ENCODE results near the gene DMD. TPM values are rescaled to one million over a fixed set of nuclear protein-coding genes. Genes with fewer than 3 reads are reported as not detected.
"Not testable (repeated sequence)": the region's sequence is repeated elsewhere in the genome, so short reads cannot be mapped to it uniquely, and the experiment has no call there.

The DMD gene
- total RNA-seq, 1 donor from 2014 or later, result 4.0 TPM

- no peak for DNase-seq (ENCODE audit: low read depth)
Measured at GRCh38 chrX:31540313-31540712, 1671.0 kb downstream of the DMD start.

GRCh38 chrX:31527455-31528126 lies 1683.8 kb downstream of the DMD start:
- no peak for DNase-seq (ENCODE audit: low read depth)

GRCh38 chrX:31523884-31524536 lies 1687.3 kb downstream of the DMD start:
- DNase-seq (ENCODE audit: low read depth), result no peak

- no peak for DNase-seq (ENCODE audit: low read depth)
Measured at GRCh38 chrX:31522760-31523159, 1688.6 kb downstream of the DMD start.

GRCh38 chrX:31521941-31522340 lies 1689.4 kb downstream of the DMD start:
- DNase-seq (ENCODE audit: low read depth), result no peak

- no peak for DNase-seq (ENCODE audit: low read depth)
Measured at GRCh38 chrX:31516527-31516926, 1694.8 kb downstream of the DMD start.

GRCh38 chrX:31508338-31508737 lies 1703.0 kb downstream of the DMD start:
- peak; percentile 56 for DNase-seq (ENCODE audit: low read depth)

- no peak for DNase-seq (ENCODE audit: low read depth)
Measured at GRCh38 chrX:31506928-31507327, 1704.4 kb downstream of the DMD start.

GRCh38 chrX:31506360-31506759 lies 1705.0 kb downstream of the DMD start:
- DNase-seq (ENCODE audit: low read depth), result no peak

GRCh38 chrX:31500921-31501320 lies 1710.4 kb downstream of the DMD start:
- DNase-seq (ENCODE audit: low read depth), result peak; percentile 34

GRCh38 chrX:31499109-31499508 lies 1712.2 kb downstream of the DMD start:
- peak; percentile 75 for DNase-seq (ENCODE audit: low read depth)

- DNase-seq (ENCODE audit: low read depth), result peak; percentile 21
Measured at GRCh38 chrX:31497086-31497485, 1714.3 kb downstream of the DMD start.

- DNase-seq (ENCODE audit: low read depth), result no peak
Measured at GRCh38 chrX:31487951-31488350, 1723.4 kb downstream of the DMD start.

GRCh38 chrX:31483336-31483735 lies 1728.0 kb downstream of the DMD start:
- DNase-seq (ENCODE audit: low read depth), result no peak

GRCh38 chrX:31480696-31481095 lies 1730.7 kb downstream of the DMD start:
- no peak for DNase-seq (ENCODE audit: low read depth)

GRCh38 chrX:31471229-31471628 lies 1740.1 kb downstream of the DMD start:
- no peak for DNase-seq (ENCODE audit: low read depth)

GRCh38 chrX:31470753-31471152 lies 1740.6 kb downstream of the DMD start:
- not testable (repeated sequence) for DNase-seq (ENCODE audit: low read depth)

GRCh38 chrX:31464306-31464915 lies 1746.9 kb downstream of the DMD start:
- no peak for DNase-seq (ENCODE audit: low read depth)

- DNase-seq (ENCODE audit: low read depth), result no peak
Measured at GRCh38 chrX:31461266-31461665, 1750.1 kb downstream of the DMD start.

- DNase-seq (ENCODE audit: low read depth), result no peak
Measured at GRCh38 chrX:31459361-31459760, 1752.0 kb downstream of the DMD start.

GRCh38 chrX:31449965-31450364 lies 1761.4 kb downstream of the DMD start:
- DNase-seq (ENCODE audit: low read depth), result no peak

- no peak for DNase-seq (ENCODE audit: low read depth)
Measured at GRCh38 chrX:31449081-31449480, 1762.3 kb downstream of the DMD start.

- DNase-seq (ENCODE audit: low read depth), result no peak
Measured at GRCh38 chrX:31445542-31445941, 1765.8 kb downstream of the DMD start.
